NK-92 treated with Interleukin-12 subunit alpha and Interleukin-12 subunit beta, amount 100 ng/mL, for 24 hours (cell line): ENCODE results near the gene CCN5.

Source experiments
- DNase-seq: peaks from one replicate; lab custom pipeline; 2025; lab: John Stamatoyannopoulos, UW

The CCN5 gene

DNA sequence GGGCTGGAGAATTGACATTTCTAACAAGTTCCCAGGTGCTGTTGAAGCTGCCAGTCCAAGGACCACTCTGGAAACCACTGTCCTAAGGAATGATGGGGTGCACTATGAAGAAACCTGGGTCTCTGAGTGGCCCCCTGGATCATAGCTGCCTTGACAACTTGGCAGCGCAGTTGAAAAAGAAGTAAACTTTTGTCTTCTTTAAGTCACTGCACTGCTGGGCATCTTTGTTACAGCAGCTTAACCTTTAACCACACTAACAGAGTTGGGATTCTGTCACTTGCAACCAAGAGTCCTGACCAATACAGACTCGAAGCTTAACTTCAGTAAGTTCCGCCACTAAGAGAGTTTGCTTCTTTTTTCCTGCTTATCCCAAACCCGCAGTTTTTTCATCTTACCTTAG, 21.9 kb downstream of the CCN5 start:
- no peak for DNase-seq

DNA sequence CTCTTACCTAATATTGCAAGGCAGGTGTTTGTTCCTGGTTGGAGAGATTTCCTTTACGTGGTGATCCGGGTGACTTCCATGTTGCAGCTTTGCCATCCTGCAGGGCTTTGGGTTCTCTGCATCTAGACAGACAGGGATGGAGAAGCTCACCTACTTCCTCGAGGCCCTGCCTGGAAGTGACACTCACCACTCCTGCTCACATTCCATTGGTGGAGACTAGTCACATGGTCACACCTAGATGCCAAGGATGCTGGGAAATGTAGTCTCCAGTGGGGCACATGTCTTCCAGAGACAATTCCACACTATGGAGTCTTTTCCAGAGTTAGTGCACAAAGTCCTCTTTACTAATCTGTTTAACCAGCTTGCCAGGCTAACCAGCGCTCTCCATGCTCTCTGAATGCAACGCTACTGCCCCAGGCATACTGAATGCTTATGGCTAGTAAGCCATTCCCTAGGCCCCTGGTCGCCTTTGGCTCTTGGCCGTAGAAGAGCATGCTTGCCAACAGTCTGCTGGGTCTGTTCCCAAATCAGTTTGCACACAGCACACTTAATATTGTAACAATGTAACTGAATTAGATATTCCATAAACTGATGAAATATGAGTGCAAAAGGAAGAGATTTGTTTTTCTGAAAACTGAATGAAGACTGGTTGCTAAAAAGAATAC, 23.8 kb downstream of the CCN5 start:
- peak; percentile 13 for DNase-seq

DNA sequence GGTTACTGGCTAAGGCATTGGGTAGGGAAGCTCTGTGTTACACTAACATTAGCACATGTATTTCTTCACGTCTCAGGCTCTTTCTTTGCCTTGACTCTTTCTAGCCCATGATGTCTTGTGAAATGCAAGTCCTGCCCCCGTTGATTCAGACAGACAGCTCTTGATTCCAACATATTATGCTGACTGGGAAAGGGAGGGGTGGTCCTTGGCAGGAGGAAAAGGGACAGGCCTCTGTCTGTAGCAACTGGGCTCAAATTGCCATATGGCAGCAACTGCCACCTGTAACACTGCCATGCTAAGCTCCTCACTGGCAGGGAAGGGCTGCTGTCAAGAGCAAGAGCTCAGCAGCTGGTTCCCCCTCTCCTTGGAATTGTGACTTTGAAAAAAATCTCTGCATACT, 24.8 kb downstream of the CCN5 start:
- DNase-seq: no peak

DNA sequence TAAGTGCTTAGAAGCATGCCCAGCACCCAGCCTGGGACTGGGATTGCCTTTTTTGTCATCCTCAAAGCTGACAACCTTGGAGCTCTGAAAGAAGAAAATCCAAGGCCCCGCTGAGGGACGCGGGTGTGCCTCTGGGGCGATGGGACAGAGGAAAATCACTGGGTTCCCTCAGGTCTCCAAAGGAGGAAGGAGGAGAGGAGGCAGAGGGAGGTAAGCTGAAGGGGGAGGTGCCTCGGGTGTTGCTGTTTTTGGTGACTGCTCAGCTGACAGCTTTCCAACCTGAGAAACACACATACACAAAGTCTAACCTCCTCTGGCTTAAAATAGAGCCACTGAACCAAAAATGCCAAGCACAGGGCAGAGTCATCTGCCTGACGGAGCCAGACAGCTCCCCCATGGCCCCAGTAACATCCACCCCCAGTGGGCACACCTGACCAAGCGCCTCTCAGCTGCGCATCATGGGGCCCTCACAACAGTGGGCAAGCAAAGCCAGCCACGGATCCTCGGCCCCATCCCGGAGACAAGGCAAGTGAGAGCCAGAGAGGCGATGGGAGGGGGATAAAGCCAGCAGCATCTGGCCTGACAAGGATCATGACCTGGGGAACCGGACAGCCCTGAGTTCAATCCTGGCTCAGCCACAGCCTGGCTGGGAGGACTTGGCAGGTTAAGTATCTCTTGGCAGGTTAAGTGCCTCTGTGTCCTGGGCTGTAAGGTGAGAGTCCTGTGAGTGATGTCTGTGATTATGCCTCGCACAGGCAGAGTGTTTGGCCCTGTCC, 27.3 kb downstream of the CCN5 start:
- DNase-seq: no peak

DNA sequence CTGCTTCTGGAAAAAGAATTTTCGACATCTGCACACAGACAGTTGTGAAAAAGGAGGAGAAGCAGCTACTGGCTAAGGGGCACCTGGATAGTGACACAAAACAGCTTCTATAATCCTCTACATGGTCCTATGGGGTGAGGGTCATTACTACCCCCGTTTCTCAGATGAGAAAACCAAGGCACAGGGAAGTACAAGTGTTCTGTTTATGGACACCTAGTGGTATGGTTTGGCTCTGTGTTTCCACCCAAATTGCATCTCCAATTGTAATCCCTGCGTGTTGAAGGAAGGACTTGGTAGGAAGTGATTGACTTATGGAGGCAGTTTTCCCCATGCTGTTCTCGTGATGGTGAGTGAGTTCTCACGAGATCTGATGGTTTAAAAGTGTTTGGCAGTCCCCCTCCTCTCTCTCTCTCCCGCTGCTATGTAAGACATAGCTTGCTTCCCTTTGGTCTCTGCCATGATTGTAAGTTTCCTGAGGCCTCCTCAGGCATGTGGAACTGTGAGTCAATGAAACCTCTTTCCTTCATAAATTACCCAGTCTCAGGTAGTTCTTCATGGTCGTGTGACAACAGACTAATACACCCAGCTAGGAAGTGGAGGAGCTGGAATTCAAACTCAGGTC, 28.0 kb downstream of the CCN5 start:
- no peak for DNase-seq

DNA sequence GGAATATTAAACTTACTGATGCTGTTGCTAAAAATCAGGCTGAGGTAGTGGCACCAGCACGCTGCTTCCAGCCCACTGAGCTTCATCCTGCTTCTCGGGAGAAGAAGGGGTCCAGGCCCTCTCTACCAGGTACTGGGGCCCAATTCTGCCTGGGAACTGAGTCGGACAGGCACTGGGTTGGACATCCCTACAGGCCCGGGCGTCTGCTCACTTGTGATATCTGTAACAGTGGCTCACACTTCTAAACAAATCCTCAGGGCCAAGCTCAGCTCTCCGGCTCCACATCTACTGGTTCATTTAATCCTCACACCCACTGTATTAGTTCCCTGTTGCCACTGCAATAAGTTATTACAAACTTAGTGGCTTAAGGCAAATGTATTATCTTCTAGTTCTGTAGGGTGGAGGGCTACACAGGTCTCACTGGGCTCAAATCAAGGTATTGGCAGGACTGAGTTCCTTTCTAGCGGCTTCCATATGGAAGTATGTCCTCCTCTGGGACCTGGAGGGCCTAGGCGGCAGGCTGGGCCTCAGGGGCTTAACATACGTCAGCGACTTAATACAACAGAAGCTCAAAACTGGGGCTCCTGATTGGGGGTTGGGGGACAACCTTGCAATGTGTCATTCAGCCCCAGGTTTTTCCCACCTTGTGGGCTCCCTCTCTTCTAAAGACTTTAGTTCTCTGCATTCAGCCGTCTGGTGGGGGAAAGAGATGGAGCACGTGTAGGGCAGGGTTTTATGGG, 28.9 kb downstream of the CCN5 start:
- DNase-seq: no peak

DNA sequence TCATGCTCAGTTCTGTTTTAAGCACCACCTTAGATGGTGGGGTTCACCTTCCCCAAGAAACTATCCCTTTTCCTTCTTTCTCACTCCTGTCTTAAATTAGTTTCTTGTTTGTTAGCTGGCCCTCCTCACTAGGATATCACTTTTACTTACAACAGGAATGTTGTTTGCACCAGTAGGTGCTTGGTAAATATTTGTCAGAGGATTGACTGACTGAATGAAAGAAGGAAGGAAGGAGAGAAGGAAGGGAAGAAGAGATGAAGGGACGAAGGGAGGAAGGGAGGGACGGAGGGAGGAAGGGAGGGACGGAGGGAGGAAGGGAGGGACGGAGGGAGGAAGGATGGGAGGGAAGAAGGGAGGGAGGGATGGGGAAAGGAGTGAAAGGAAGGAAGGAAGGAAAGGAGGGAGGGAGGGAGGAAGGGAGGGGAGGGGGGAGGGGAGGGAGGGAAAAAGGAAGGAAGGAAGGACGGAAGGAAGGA, 30.0 kb downstream of the CCN5 start:
- no peak for DNase-seq

DNA sequence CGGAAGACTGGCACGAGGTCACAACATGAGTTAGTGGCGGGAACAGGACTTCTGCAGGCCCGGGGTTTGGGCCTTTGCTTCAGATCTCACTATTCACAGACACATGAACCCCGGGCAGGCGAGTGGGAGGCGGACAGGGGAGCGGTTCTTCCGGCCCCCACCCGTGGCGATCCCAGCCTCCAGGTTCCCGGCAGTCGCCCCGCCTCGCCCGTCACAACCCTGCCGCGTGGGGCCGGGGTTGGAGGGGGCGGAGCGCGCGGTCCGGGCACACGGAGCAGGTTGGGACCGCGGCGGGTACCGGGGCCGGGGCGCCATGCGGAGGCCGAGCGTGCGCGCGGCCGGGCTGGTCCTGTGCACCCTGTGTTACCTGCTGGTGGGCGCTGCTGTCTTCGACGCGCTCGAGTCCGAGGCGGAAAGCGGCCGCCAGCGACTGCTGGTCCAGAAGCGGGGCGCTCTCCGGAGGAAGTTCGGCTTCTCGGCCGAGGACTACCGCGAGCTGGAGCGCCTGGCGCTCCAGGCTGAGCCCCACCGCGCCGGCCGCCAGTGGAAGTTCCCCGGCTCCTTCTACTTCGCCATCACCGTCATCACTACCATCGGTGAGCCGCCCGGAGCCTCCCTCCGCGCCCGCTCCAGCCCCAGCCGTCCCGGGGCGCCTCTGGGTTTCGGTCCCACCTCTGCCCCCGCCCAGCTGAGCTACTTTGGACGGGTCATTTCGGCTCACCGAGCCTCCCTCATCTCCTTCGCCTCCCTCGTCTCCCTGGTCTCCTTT, 30.6 kb downstream of the CCN5 start, which contains the start of gene KCNK15:
TSS of gene KCNK15 (plus strand) at position 268 of the 769 bp plus-strand sequence. CDS start at position 314, 46 bp downstream.
- no peak for DNase-seq

DNA sequence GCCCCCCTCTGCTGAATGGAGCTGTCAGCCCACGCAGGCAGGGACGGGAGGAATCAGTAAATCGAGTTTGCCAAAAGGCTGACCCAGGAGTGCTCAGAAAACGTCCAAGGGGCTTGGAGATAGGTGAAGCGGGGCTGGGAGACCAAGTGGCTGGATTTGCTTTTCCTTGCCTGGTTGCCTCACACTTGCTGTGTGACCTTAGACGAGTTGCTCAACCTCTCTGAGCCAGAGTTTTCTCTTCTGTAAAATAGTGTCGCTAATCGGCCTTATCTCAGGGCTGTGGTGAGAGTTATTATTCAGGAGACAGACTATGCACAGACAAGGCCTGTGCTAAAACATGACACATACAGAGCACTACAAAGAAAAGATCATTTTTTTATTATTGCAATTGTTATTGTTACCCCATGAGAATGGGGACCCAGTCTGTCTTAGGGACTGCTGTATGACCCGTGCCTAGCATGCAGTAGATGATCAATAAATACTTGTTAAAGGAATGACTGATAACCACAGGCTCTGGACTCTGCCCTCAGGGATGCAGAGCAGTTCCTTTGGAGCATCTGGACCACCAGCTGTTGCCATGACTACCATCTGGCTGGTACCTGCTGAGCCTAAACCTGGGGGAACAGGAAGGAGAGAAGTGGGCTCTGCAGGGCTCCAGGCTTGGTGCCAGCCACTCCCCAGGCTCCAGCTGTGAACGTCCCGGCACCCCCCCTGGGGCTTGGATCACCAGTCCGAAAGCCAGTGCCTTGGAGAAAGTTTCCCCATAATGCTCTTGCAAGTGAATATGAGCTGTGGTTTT, 31.4 kb downstream of the CCN5 start:
- DNase-seq: no peak

DNA sequence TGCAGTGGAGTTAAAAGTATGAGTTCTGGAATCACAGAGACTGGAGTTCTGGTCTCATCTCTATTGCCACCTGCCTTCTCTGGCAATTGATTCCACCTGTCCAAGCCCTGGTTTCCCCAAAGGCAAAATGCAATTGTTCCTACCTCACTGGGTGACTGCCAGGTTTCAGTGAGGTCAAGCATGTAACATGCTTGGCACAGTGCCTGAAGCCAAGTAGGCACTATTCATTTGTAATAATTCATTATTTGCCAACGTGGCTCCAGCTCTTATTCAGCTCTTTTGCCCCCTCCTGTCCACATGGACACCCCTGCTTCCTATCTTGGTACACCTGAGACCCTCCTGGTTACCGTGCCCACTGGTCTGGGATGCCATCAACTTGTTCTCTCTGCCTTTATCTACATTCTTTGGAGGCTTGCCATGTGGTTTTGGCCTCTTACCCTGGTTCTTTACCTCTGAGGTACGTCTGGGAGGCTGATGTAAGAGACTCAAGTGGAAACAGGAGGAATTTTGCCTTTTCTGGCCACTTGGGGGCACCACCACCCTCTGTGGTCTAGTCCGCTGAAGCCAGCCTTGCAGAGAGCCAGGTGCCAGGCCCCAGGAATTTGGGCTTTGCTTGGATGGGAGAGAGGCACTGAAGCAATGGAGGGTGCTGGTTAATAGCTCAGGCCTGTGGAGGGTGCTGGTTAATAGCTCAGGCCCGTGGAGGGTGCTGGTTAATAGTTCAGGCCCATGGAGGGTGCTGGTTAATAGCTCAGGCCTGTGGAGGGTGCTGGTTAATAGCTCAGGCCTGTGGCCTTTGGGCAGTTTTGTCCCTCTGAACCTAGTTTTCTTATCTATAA, 32.2 kb downstream of the CCN5 start:
- no peak for DNase-seq

DNA sequence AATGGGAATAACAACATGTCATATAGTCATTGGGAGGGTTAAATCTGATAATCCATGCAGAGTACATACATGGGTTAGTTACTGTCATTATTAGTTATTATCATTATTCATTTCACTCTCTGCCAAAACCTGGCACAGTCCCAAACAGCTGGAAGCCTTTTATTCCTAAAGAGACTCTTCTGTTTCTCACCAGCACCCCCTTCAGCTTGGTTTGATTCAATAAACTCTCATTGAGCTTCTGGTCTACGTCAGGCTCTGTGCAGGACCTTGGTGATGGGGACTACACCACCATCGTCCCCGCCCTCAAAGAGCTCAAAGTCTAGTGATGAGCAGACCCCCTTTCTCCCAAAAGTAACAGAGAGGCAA, 32.8 kb downstream of the CCN5 start:
- no peak for DNase-seq

DNA sequence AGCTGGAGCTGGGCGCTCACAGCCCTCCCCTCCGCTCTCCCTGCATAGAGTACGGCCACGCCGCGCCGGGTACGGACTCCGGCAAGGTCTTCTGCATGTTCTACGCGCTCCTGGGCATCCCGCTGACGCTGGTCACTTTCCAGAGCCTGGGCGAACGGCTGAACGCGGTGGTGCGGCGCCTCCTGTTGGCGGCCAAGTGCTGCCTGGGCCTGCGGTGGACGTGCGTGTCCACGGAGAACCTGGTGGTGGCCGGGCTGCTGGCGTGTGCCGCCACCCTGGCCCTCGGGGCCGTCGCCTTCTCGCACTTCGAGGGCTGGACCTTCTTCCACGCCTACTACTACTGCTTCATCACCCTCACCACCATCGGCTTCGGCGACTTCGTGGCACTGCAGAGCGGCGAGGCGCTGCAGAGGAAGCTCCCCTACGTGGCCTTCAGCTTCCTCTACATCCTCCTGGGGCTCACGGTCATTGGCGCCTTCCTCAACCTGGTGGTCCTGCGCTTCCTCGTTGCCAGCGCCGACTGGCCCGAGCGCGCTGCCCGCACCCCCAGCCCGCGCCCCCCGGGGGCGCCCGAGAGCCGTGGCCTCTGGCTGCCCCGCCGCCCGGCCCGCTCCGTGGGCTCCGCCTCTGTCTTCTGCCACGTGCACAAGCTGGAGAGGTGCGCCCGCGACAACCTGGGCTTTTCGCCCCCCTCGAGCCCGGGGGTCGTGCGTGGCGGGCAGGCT, 35.1 kb downstream of the CCN5 start:
- no peak for DNase-seq

DNA sequence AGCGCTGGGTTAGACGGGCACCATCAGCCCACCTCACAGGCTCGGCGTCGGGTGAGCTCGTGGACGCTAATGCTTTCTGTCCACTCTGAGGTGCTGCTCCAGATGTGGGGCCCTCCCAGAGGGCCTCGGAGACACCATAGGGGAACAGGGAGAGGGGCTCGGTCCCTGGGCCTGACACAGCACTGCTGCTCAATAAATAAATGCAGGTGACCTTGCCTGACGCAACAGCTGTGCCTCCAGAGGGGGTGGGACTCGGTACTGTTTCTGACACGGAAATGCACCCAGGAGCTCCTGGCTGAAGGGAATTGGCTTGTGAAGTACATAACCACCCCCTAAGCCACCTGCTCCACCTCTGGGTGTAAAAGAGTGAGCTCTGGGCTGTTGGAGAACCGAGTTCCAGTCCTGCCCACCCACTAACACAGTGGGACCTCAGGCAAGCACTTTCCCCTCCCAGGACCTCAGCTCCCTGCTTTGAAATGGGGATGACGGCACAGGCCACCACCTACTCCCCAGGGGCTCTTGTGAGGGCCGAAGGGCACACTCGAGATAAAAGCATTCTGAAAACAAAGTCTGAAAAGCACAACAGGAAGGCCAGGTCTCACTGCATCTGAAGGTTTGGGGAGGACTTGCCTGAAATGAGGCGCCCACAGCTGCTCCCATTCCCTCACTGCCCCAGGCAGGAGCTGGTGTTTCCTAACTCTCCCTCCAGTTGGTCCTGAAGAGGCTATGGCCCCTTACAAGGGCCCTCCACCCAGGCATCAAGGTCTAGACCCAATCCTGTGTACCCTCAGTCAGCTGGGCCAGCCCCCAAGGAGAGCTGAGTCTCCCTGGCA, 37.1 kb downstream of the CCN5 start:
- no peak for DNase-seq

DNA sequence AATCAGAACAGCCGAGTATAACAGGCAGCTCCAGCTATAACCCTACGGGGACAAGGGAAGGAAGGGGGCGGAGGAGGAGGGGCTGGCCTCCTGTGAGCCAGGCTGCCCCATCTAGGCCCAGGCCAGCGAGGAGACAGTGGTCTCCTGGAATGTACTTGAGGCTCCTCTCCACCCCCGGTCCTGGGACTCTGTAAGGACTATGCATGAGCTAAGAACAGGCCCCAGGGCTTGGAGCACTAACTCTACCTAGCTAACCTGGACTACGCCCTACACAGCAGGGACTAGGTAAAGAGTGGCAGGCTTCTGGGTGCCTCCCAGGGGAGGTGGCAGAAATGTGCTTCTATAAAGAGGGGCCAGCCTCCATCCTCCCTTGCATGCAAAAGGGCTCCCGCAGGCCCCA, 39.4 kb downstream of the CCN5 start:
- no peak for DNase-seq

DNA sequence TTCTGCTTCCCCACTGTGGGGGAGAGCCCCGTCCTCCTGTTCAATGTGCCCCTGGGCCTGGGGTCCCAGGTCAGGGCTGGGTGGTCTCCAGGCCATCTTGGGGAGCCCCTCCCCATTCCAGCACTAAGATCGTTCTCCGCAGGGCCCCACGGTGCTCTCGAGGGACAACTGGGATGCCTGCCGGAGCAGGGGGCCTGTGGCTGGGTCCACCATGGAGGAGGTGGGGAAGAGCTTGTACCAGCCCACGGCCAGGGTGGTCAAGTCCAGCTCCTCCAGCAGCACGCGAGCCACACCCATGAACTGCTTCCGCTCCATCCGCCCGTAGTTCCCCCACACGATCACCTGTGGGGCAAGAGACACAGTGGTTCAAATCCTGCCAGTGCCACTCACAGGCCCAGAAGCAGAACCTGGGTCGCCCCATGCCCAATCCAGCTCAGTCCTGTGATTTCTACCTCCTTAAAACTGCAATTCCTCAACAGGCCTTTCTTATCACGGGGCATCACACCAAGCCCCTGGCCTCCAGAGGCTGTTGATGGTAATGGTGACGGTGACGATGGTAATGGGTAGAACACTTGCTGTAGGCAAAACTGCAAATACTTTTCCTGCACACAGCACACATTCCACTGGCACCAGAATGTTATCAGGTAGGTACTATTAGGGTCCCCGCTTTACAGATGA, 41.0 kb downstream of the CCN5 start:
- DNase-seq: no peak

DNA sequence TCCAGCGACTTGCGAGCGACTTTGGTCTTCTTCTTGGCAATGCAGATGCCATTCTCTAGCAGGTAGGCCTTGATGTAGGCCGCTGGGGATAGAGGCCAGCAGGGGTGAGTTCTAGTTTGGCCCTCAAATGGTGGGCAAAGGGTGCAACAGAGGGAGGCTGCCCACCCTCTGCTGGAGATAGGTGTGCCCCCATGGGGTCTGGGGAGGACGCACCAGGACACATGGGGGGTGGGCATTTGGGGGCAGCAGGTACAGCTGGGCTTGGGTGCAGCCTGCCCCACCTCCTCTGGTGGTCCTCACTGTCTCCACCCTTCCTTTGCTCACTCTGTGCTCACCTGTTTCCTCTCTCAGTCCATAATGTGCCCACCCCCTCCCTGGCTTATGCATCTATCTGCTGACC, 41.8 kb downstream of the CCN5 start:
- no peak for DNase-seq

DNA sequence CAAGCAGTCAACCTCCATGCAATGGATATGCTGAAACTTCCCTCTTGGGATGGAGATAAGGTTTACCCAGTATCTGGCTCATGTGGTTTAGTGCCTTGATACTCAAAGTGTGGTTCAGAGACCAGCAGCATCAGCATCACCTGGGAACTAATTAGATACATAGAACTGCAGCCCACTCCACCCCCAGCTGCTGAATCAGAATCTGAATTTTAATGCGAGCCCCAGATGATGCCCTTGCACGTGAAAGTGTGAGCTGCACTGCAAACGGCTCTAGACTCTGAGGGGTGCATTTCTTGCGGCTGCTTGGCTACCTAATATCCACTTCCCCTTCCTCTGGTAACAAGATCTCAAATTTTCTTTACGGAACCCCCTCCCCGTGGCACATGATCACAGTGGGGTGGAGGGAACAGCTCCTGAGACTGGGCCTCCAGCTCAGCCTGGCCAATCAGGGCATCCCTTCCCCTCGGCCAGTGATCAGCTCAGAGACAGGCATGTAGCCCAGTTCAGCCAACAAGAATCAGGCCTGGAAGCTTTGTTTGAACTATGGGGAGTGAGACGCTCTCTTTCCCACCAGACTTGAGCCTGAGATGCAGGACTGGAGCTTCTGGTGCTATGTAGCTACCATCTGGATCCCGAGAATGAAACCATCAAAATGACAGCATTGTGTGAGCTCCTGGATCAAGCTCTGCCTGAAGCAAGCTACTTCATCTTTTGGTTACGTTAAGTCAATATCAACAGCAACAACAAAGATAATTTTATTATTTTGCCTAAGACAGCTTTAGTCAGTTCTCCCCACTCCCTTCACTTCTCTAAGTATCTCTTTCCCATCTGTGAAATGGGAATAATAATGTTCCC, 43.3 kb downstream of the CCN5 start:
- no peak for DNase-seq
